Measurements from ENCODE around the gene POU6F1.
"Not testable (repeated sequence)": the region's sequence is repeated elsewhere in the genome, so short reads cannot be mapped to it uniquely, and the experiment has no call there.

The POU6F1 gene

GRCh38 chr12:51232642-51233041, 14.8 kb upstream of the POU6F1 start:
- no peaks in the 10 kb centered on the region for H3K36me3 ChIP-seq (ENCODE audit: control insufficient read depth, insufficient read depth, low read length)
- no peak for DNase-seq
- no peaks in the 10 kb centered on the region for H3K27me3 ChIP-seq (replicated peaks; ENCODE audit: control insufficient read depth, insufficient read depth, low read length, poor library complexity, severe bottlenecking)
- no peak overlapping the region for H3K4me3 ChIP-seq (ENCODE audit: insufficient read depth, low read depth, low read length, poor library complexity, severe bottlenecking)
- no peaks in the 10 kb centered on the region for H3K9me3 ChIP-seq (ENCODE audit: control insufficient read depth, low read length)
- no peaks in the 10 kb centered on the region for H3K4me1 ChIP-seq (ENCODE audit: control insufficient read depth, insufficient read depth, low read length, poor library complexity, severe bottlenecking)
- H3K27ac ChIP-seq (ENCODE audit: insufficient read depth, low read length, poor library complexity, severe bottlenecking) = no peak overlapping the region

- no peaks in the 10 kb centered on the region for H3K9me3 ChIP-seq (ENCODE audit: control insufficient read depth, low read length)
- H3K4me1 ChIP-seq (ENCODE audit: control insufficient read depth, insufficient read depth, low read length, poor library complexity, severe bottlenecking) = no peaks in the 10 kb centered on the region
- H3K36me3 ChIP-seq (ENCODE audit: control insufficient read depth, insufficient read depth, low read length) = no peaks in the 10 kb centered on the region
- no peak for DNase-seq
- no peak overlapping the region for H3K27ac ChIP-seq (ENCODE audit: insufficient read depth, low read length, poor library complexity, severe bottlenecking)
- no peaks in the 10 kb centered on the region for H3K27me3 ChIP-seq (replicated peaks; ENCODE audit: control insufficient read depth, insufficient read depth, low read length, poor library complexity, severe bottlenecking)
- H3K4me3 ChIP-seq (ENCODE audit: insufficient read depth, low read depth, low read length, poor library complexity, severe bottlenecking) = no peak overlapping the region
Observed at GRCh38 chr12:51229116-51229809, 11.4 kb upstream of the POU6F1 start.

DNA sequence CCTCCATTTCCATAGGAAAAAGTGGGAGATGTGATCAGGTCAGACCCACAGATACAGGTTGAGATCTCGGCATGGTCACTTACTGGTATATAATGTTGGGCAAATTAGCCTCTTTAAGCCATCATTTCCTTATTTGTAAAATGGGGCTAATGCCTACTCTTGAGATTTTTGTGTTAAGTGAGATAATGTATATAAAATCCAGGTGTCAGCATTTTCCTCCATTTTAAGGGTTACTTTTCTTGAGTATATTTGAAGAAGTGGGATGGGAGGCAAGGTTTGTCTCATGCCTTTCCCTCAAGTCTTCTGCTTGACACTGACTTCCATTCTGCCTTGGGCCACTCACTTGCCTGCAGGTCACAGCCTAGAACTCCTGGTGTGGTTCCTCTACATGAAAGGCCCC, 10.1 kb upstream of the POU6F1 start:
- H3K27ac ChIP-seq (ENCODE audit: insufficient read depth, low read length, poor library complexity, severe bottlenecking) = no peak overlapping the region
- H3K9me3 ChIP-seq (ENCODE audit: control insufficient read depth, low read length) = no peaks in the 10 kb centered on the region
- no peaks in the 10 kb centered on the region for H3K27me3 ChIP-seq (replicated peaks; ENCODE audit: control insufficient read depth, insufficient read depth, low read length, poor library complexity, severe bottlenecking)
- H3K4me1 ChIP-seq (ENCODE audit: control insufficient read depth, insufficient read depth, low read length, poor library complexity, severe bottlenecking) = no peaks in the 10 kb centered on the region
- H3K4me3 ChIP-seq (ENCODE audit: insufficient read depth, low read depth, low read length, poor library complexity, severe bottlenecking) = no peak overlapping the region
- no peak for DNase-seq
- no peaks in the 10 kb centered on the region for H3K36me3 ChIP-seq (ENCODE audit: control insufficient read depth, insufficient read depth, low read length)

GRCh38 chr12:51227112-51227511, 9.2 kb upstream of the POU6F1 start:
- H3K27me3 ChIP-seq (replicated peaks; ENCODE audit: control insufficient read depth, insufficient read depth, low read length, poor library complexity, severe bottlenecking); H3K36me3 ChIP-seq (ENCODE audit: control insufficient read depth, insufficient read depth, low read length); H3K27ac ChIP-seq (ENCODE audit: insufficient read depth, low read length, poor library complexity, severe bottlenecking); H3K4me3 ChIP-seq (ENCODE audit: insufficient read depth, low read depth, low read length, poor library complexity, severe bottlenecking); DNase-seq; H3K9me3 ChIP-seq (ENCODE audit: control insufficient read depth, low read length); H3K4me1 ChIP-seq (ENCODE audit: control insufficient read depth, insufficient read depth, low read length, poor library complexity, severe bottlenecking): not testable (repeated sequence)

DNA sequence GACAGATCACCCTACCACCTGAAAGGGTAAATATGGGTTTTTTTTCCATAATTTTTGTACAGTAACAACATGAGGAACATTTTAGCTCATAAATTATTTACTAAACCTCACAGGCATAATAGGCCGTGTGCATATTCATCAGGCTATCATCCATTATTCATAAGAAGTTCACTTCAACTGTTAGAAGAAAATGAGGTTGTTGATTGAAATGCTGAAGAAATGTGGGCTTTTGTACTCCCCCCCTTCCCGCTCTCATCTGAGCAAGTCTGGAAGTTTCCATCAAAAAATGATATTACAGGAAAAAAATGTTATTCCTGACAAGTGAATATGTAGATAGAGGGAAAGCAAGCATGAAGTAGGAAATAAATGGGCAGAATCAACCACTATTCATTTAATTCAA, 7.9 kb upstream of the POU6F1 start:
- H3K4me1 ChIP-seq (ENCODE audit: control insufficient read depth, insufficient read depth, low read length, poor library complexity, severe bottlenecking) = no peaks in the 10 kb centered on the region
- no peaks in the 10 kb centered on the region for H3K9me3 ChIP-seq (ENCODE audit: control insufficient read depth, low read length)
- no peaks in the 10 kb centered on the region for H3K27me3 ChIP-seq (replicated peaks; ENCODE audit: control insufficient read depth, insufficient read depth, low read length, poor library complexity, severe bottlenecking)
- H3K36me3 ChIP-seq (ENCODE audit: control insufficient read depth, insufficient read depth, low read length) = no peaks in the 10 kb centered on the region
- no peak overlapping the region for H3K4me3 ChIP-seq (ENCODE audit: insufficient read depth, low read depth, low read length, poor library complexity, severe bottlenecking)
- DNase-seq = no peak
- no peak overlapping the region for H3K27ac ChIP-seq (ENCODE audit: insufficient read depth, low read length, poor library complexity, severe bottlenecking)

DNA sequence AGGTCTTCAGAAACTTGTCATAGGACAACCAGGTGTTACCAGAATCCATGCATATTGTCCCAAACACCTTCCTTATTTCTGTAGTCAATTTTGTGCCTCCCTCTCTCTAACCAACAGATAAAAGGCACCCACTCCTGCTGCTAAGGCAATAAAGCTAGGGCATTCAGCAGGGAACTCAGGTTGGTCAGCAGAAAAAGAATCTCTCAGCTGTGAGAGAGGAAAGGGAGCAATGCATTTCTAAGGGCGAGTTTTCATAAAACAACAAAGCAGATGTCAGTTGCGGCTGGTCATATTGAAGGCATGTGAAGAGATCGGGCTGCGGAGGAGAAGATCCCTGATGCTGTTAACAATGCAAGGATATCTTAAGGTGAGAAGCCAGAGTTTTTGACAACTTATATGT, 7.4 kb upstream of the POU6F1 start:
- H3K9me3 ChIP-seq (ENCODE audit: control insufficient read depth, low read length) = no peaks in the 10 kb centered on the region
- H3K27me3 ChIP-seq (replicated peaks; ENCODE audit: control insufficient read depth, insufficient read depth, low read length, poor library complexity, severe bottlenecking) = no peaks in the 10 kb centered on the region
- H3K4me1 ChIP-seq (ENCODE audit: control insufficient read depth, insufficient read depth, low read length, poor library complexity, severe bottlenecking) = no peaks in the 10 kb centered on the region
- DNase-seq = no peak
- no peaks in the 10 kb centered on the region for H3K36me3 ChIP-seq (ENCODE audit: control insufficient read depth, insufficient read depth, low read length)
- no peak overlapping the region for H3K4me3 ChIP-seq (ENCODE audit: insufficient read depth, low read depth, low read length, poor library complexity, severe bottlenecking)
- H3K27ac ChIP-seq (ENCODE audit: insufficient read depth, low read length, poor library complexity, severe bottlenecking) = no peak overlapping the region

DNA sequence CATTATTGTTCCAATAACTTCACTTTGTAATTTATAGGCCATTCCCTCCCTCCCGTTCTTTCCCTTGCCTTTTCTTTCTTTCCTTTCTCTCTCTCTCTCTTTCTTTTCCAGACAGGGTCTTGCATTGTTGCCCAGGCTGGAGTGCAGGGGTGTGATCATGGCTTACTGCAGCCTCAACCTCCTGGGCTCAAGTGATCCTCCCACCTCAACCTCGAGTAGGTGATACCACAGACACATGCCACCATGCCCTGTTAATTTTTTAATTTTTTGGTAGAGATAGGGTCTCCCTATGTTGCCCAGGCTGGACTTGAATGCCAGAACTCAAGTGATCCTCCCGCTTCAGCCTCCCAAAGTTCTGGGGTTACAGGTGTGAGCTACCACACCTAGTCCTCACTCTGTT, 6.8 kb upstream of the POU6F1 start:
- Histone ChIP-seq H3K4me1 (ENCODE audit: control insufficient read depth, insufficient read depth, low read length, poor library complexity, severe bottlenecking) (no peaks in the 10 kb centered on the region), H3K27me3 (replicated peaks; ENCODE audit: control insufficient read depth, insufficient read depth, low read length, poor library complexity, severe bottlenecking) (no peaks in the 10 kb centered on the region), H3K27ac (ENCODE audit: insufficient read depth, low read length, poor library complexity, severe bottlenecking) (no peak overlapping the region), H3K9me3 (ENCODE audit: control insufficient read depth, low read length) (no peaks in the 10 kb centered on the region), H3K4me3 (ENCODE audit: insufficient read depth, low read depth, low read length, poor library complexity, severe bottlenecking) (no peak overlapping the region), H3K36me3 (ENCODE audit: control insufficient read depth, insufficient read depth, low read length) (no peaks in the 10 kb centered on the region)
- no peak for DNase-seq

DNA sequence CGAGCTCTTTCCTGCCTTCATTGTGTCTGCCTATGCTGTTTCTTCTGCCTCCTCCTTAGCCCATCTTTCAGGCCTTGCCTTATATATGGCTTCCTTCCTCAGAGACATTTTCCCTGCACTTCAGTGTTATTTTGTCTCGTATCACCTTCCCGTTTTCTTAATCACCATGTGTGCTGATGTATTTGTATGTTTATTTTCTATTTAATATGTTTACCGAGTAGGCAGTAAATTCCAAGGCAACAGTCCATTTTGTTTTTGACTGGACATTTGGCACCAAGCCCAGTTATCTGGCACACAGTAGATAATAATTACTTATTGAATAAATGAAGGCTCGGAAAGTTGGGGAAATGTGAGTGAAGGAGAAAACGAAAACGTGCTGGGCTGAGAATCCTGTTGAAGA, 4.6 kb upstream of the POU6F1 start:
- no peak for DNase-seq
- Histone ChIP-seq H3K27me3 (replicated peaks; ENCODE audit: control insufficient read depth, insufficient read depth, low read length, poor library complexity, severe bottlenecking) (no peaks in the 10 kb centered on the region), H3K4me1 (ENCODE audit: control insufficient read depth, insufficient read depth, low read length, poor library complexity, severe bottlenecking) (peaks cover 6% of the 10 kb centered on the region), H3K9me3 (ENCODE audit: control insufficient read depth, low read length) (no peaks in the 10 kb centered on the region), H3K36me3 (ENCODE audit: control insufficient read depth, insufficient read depth, low read length) (no peaks in the 10 kb centered on the region), H3K4me3 (ENCODE audit: insufficient read depth, low read depth, low read length, poor library complexity, severe bottlenecking) (no peak overlapping the region), H3K27ac (ENCODE audit: insufficient read depth, low read length, poor library complexity, severe bottlenecking) (no peak overlapping the region)

GRCh38 chr12:51219857-51220256, 2.0 kb upstream of the POU6F1 start:
- H3K4me3 ChIP-seq (ENCODE audit: insufficient read depth, low read depth, low read length, poor library complexity, severe bottlenecking); H3K9me3 ChIP-seq (ENCODE audit: control insufficient read depth, low read length); H3K27ac ChIP-seq (ENCODE audit: insufficient read depth, low read length, poor library complexity, severe bottlenecking); H3K36me3 ChIP-seq (ENCODE audit: control insufficient read depth, insufficient read depth, low read length); DNase-seq; H3K27me3 ChIP-seq (replicated peaks; ENCODE audit: control insufficient read depth, insufficient read depth, low read length, poor library complexity, severe bottlenecking): not testable (repeated sequence)
- peaks cover 13% of the 10 kb centered on the region for H3K4me1 ChIP-seq (ENCODE audit: control insufficient read depth, insufficient read depth, low read length, poor library complexity, severe bottlenecking)

DNA sequence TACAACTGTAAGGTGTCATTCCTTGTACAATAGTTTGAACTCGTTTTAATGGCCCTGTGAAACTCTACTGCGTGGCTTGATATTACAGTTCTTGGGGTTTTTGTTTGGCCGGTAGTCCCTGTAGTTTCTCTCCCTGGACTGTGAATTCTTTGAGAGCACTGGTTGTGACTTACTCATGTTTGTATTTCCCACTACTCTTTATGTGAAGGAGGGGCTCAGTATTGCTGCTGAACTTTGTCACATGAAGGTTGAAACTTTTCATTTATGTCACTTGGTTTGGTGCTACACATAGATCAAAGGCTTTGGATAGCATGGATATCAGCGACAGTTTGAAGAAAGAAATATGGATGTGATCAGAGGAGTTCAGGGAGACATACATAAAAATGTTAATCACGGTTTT, 1.5 kb upstream of the POU6F1 start:
- DNase-seq = no peak
- Histone ChIP-seq H3K4me3 (ENCODE audit: insufficient read depth, low read depth, low read length, poor library complexity, severe bottlenecking) (no peak overlapping the region), H3K27ac (ENCODE audit: insufficient read depth, low read length, poor library complexity, severe bottlenecking) (no peak overlapping the region), H3K9me3 (ENCODE audit: control insufficient read depth, low read length) (no peaks in the 10 kb centered on the region), H3K36me3 (ENCODE audit: control insufficient read depth, insufficient read depth, low read length) (no peaks in the 10 kb centered on the region), H3K27me3 (replicated peaks; ENCODE audit: control insufficient read depth, insufficient read depth, low read length, poor library complexity, severe bottlenecking) (no peaks in the 10 kb centered on the region), H3K4me1 (ENCODE audit: control insufficient read depth, insufficient read depth, low read length, poor library complexity, severe bottlenecking) (peaks cover 13% of the 10 kb centered on the region)
